ENCODE results near the gene HERC6. TPM values are rescaled to one million over a fixed set of nuclear protein-coding genes. Genes with fewer than 3 reads are reported as not detected.
"Not testable (repeated sequence)": the region's sequence is repeated elsewhere in the genome, so short reads cannot be mapped to it uniquely, and the experiment has no call there.

HERC6 gene
- polyA plus RNA-seq, 1 of the 3 experiments (the other 2 are of a cell fraction) = 1.7 TPM

DNA sequence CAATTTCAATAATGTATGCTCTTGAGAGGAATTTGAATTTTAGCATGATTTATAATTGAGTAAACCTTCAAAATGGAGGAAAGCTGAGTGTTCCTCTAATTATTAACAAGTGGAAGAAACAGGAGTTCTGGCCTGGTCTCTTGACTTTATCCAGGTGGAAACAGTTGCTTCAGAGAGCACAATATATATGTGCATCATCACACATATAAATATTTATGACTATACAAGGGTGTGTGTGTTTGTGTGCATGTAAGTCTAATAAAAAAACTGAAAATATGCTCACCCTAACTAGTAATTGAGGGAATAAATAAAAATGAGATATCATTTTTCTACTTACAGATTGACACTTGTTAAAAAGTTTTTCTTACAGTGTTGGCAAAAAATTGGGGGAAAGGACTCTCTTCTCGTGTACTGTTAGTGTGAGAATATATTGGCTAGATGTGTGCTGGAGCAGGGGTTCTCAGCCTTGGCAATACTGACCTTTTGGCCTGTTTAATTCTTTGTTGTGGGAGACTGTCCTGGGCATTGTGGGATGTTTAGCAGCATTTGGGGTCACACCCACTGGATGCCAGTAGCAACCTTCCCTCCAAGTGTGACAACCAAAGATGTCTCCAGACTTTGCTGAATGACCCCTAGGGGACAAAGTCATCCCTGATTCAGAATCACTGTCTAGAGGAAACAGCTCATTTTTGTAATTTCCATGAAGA is 57.5 kb downstream of the HERC6 start:
- no peaks in the 10 kb centered on the region for H3F3A ChIP-seq (replicated peaks; ENCODE audit: insufficient read depth)
- H4K20me1 ChIP-seq (ENCODE audit: insufficient read depth) = no peaks in the 10 kb centered on the region
- no peaks in the 10 kb centered on the region for H3K9me2 ChIP-seq
- WGBS (ENCODE audit: low lambda C conversion rate) = 83% methylated on average over 1 of the region's 1 CpG
- ChIA-PET POLR2A (no interaction called here), CTCF (interaction anchor here (1.6 kb wide), 1 partner anchor 9 kb away, joined by 6 read pairs; no protein-coding TSS in a partner anchor)
- H3K36me3 ChIP-seq (replicated peaks in 1 of 2; ENCODE audit: control insufficient read depth in 1 of 2, insufficient read depth in 2 of 2, low read length in 1 of 2) = no peaks in the 10 kb centered on the region
- no peaks in the 10 kb centered on the region for H3K27me3 ChIP-seq (ENCODE audit: insufficient read depth)
- no peak overlapping the region for H3K9ac ChIP-seq
- no peak overlapping the region for H3K4me2 ChIP-seq
- no peaks in the 10 kb centered on the region for H3K9me3 ChIP-seq
- TF ChIP-seq EP300 (IDR thresholded peaks at IDR 0.05; ENCODE audit: borderline replicate concordance in 1 of 2, low read depth in 1 of 2, low read length in 1 of 2) (no peak), NFIC (IDR thresholded peaks at IDR 0.05; ENCODE audit: borderline replicate concordance) (no peak), FOXJ3 (CRISPR knock-in tag; IDR thresholded peaks at IDR 0.05) (no peak), MXI1 (IDR thresholded peaks at IDR 0.05; ENCODE audit: low read depth, low read length) (no peak), POLR2AphosphoS5 (IDR thresholded peaks at IDR 0.05; ENCODE audit: low read depth, low read length) (no peak), CHD2 (IDR thresholded peaks at IDR 0.05; ENCODE audit: low read length, partially characterized antibody) (no peak), GATA2 (CRISPR knock-in tag; IDR thresholded peaks at IDR 0.05) (no peak), TAF1 (IDR thresholded peaks at IDR 0.05; ENCODE audit: borderline replicate concordance, low read depth, low read length) (no peak), JUND (IDR thresholded peaks at IDR 0.05) (no peak), CTCF (IDR thresholded peaks at IDR 0.05) (no peak), RFX5 (IDR thresholded peaks at IDR 0.05; ENCODE audit: low read length) (no peak), SIN3A (IDR thresholded peaks at IDR 0.05; ENCODE audit: borderline replicate concordance, low read depth, low read length) (no peak), MEF2A (IDR thresholded peaks at IDR 0.05; ENCODE audit: borderline replicate concordance, low read depth) (no peak), FOSL2 (IDR thresholded peaks at IDR 0.05; ENCODE audit: borderline replicate concordance, low read depth) (no peak)
- TF ChIP-seq, protein P1, sequence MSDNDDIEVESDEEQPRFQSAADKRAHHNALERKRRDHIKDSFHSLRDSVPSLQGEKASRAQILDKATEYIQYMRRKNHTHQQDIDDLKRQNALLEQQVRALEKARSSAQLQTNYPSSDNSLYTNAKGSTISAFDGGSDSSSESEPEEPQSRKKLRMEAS (IDR thresholded peaks at IDR 0.05; ENCODE audit: low read depth) = no peak
- TF ChIP-seq, protein P2, sequence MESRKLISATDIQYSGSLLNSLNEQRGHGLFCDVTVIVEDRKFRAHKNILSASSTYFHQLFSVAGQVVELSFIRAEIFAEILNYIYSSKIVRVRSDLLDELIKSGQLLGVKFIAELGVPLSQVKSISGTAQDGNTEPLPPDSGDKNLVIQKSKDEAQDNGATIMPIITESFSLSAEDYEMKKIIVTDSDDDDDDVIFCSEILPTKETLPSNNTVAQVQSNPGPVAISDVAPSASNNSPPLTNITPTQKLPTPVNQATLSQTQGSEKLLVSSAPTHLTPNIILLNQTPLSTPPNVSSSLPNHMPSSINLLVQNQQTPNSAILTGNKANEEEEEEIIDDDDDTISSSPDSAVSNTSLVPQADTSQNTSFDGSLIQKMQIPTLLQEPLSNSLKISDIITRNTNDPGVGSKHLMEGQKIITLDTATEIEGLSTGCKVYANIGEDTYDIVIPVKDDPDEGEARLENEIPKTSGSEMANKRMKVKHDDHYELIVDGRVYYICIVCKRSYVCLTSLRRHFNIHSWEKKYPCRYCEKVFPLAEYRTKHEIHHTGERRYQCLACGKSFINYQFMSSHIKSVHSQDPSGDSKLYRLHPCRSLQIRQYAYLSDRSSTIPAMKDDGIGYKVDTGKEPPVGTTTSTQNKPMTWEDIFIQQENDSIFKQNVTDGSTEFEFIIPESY (IDR thresholded peaks at IDR 0.05; ENCODE audit: borderline replicate concordance, low read depth) = no peak
- TF ChIP-seq, protein P3, sequence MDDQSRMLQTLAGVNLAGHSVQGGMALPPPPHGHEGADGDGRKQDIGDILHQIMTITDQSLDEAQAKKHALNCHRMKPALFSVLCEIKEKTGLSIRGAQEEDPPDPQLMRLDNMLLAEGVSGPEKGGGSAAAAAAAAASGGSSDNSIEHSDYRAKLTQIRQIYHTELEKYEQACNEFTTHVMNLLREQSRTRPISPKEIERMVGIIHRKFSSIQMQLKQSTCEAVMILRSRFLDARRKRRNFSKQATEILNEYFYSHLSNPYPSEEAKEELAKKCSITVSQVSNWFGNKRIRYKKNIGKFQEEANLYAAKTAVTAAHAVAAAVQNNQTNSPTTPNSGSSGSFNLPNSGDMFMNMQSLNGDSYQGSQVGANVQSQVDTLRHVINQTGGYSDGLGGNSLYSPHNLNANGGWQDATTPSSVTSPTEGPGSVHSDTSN (IDR thresholded peaks at IDR 0.05) = no peak
- no peak overlapping the region for H3K27ac ChIP-seq (ENCODE audit: low read depth in 2 of 2, low read length in 1 of 2)
- no peaks in the 10 kb centered on the region for H3K4me1 ChIP-seq (ENCODE audit: control insufficient read depth in 1 of 2, insufficient read depth in 2 of 2, low read depth in 1 of 2, low read length in 1 of 2)
- no peaks in the 10 kb centered on the region for H3K79me2 ChIP-seq (ENCODE audit: insufficient read depth)
- H3K4me3 ChIP-seq (ENCODE audit: low read depth in 2 of 2, low read length in 1 of 2) = no peak overlapping the region
- DNase-seq = no peak
- no peak overlapping the region for H2AFZ ChIP-seq (ENCODE audit: low read depth)

- DNase-seq; POLR2A ChIA-PET; H3F3A ChIP-seq (replicated peaks; ENCODE audit: insufficient read depth); H3K27ac ChIP-seq (ENCODE audit: low read depth in 2 of 2, low read length in 1 of 2); H3K4me2 ChIP-seq; H2AFZ ChIP-seq (ENCODE audit: low read depth); H3K27me3 ChIP-seq (ENCODE audit: insufficient read depth); H3K4me1 ChIP-seq (ENCODE audit: control insufficient read depth in 1 of 2, insufficient read depth in 2 of 2, low read depth in 1 of 2, low read length in 1 of 2); H3K9me3 ChIP-seq; H3K4me3 ChIP-seq (ENCODE audit: low read depth in 2 of 2, low read length in 1 of 2); H3K79me2 ChIP-seq (ENCODE audit: insufficient read depth); H3K36me3 ChIP-seq (replicated peaks in 1 of 2; ENCODE audit: control insufficient read depth in 1 of 2, insufficient read depth in 2 of 2, low read length in 1 of 2); H4K20me1 ChIP-seq (ENCODE audit: insufficient read depth); H3K9ac ChIP-seq; H3K9me2 ChIP-seq: not testable (repeated sequence)
- CTCF ChIA-PET = interaction anchor here (0.9 to 1.6 kb wide), 4 partner anchors 11 to 78 kb away, joined by 3 to 7 read pairs (median 4); partner anchors contain the start of gene HERC5
- WGBS (ENCODE audit: low lambda C conversion rate) = 92% methylated on average over 4 of the region's 4 CpGs
These were observed 59.2 kb downstream of the HERC6 start for GRCh38 chr4:88437873-88438272.
